Inferior parietal cortex (tissue), 1 donor: ENCODE results near the gene IQSEC2.

Experiments
- DNase-seq: peaks from one replicate; pipeline ENCODE4 v3.0.0-alpha.2; 2016; ENCODE audit errors: extremely low spot score

The IQSEC2 gene

GRCh38 chrX:53244610-53245009, 36.8 kb downstream of the IQSEC2 start:
- DNase-seq: no peak

GRCh38 chrX:53242310-53242709, 39.1 kb downstream of the IQSEC2 start:
- no peak for DNase-seq

- DNase-seq: no peak
Observed at GRCh38 chrX:53241558-53241957, 39.8 kb downstream of the IQSEC2 start.

- no peak for DNase-seq
Observed at GRCh38 chrX:53239474-53239873, 41.9 kb downstream of the IQSEC2 start.

- DNase-seq: no peak
Observed at GRCh38 chrX:53237056-53237455, 44.3 kb downstream of the IQSEC2 start.

GRCh38 chrX:53236025-53236679, 45.2 kb downstream of the IQSEC2 start:
- no peak for DNase-seq

- no peak for DNase-seq
Observed at GRCh38 chrX:53235566-53235965, 45.8 kb downstream of the IQSEC2 start.

- no peak for DNase-seq
Observed at GRCh38 chrX:53234484-53234883, 46.9 kb downstream of the IQSEC2 start.

GRCh38 chrX:53233536-53233935, 47.8 kb downstream of the IQSEC2 start:
- no peak for DNase-seq

- no peak for DNase-seq
Observed at GRCh38 chrX:53230116-53230515, 51.3 kb downstream of the IQSEC2 start.

- no peak for DNase-seq
Observed at GRCh38 chrX:53227224-53227765, 54.1 kb downstream of the IQSEC2 start.

GRCh38 chrX:53224860-53225797, 56.3 kb downstream of the IQSEC2 start, which contains the start of gene KDM5C:
Gene KDM5C, minus strand, starts transcription at chrX:53225207. Its CDS starts 318 bp downstream, at chrX:53224889.
- DNase-seq: peak; percentile 87

- no peak for DNase-seq
Observed at GRCh38 chrX:53223955-53224859, 57.2 kb downstream of the IQSEC2 start.

- no peak for DNase-seq
Observed at GRCh38 chrX:53223068-53223693, 58.2 kb downstream of the IQSEC2 start.
